Measurements from ENCODE around the gene EXOSC1.
A peak's percentile ranks its signal among the peaks of the same experiment; 100 is the strongest.
"Not testable (repeated sequence)": the region's sequence is repeated elsewhere in the genome, so short reads cannot be mapped to it uniquely, and the experiment has no call there.

Gene EXOSC1

GRCh38 chr10:97445722-97446639 is at the start of gene EXOSC1, which contains the start of gene ZDHHC16:
EXOSC1 (minus strand) TSS chr10:97446006; CDS start chr10:97445985, 21 bp downstream.
ZDHHC16 (plus strand) TSS chr10:97446175; CDS start chr10:97451676, 5,501 bp downstream.
- peak; percentile 99 for DNase-seq (ENCODE audit: low spot score)

GRCh38 chr10:97494863-97495506 is 49.2 kb upstream of the EXOSC1 start:
- DNase-seq (ENCODE audit: low spot score): no peak

- no peak for DNase-seq (ENCODE audit: low spot score)
Observed at GRCh38 chr10:97494151-97494550, 48.3 kb upstream of the EXOSC1 start.

GRCh38 chr10:97490592-97490991 is 44.8 kb upstream of the EXOSC1 start:
- no peak for DNase-seq (ENCODE audit: low spot score)

- DNase-seq (ENCODE audit: low spot score): no peak
Observed at GRCh38 chr10:97485647-97486281, 40.0 kb upstream of the EXOSC1 start.

- no peak for DNase-seq (ENCODE audit: low spot score)
Observed at GRCh38 chr10:97483921-97484320, 38.1 kb upstream of the EXOSC1 start.

- no peak for DNase-seq (ENCODE audit: low spot score)
Observed at GRCh38 chr10:97483506-97483905, 37.7 kb upstream of the EXOSC1 start.

GRCh38 chr10:97482381-97482780 is 36.6 kb upstream of the EXOSC1 start:
- DNase-seq (ENCODE audit: low spot score): no peak

GRCh38 chr10:97481071-97481470 is 35.3 kb upstream of the EXOSC1 start:
- no peak for DNase-seq (ENCODE audit: low spot score)

GRCh38 chr10:97479939-97480338 is 34.1 kb upstream of the EXOSC1 start:
- DNase-seq (ENCODE audit: low spot score): no peak

- not testable (repeated sequence) for DNase-seq (ENCODE audit: low spot score)
Observed at GRCh38 chr10:97479410-97479809, 33.6 kb upstream of the EXOSC1 start.

- DNase-seq (ENCODE audit: low spot score): no peak
Observed at GRCh38 chr10:97475936-97476594, 30.3 kb upstream of the EXOSC1 start.

GRCh38 chr10:97474918-97475317 is 29.1 kb upstream of the EXOSC1 start:
- no peak for DNase-seq (ENCODE audit: low spot score)

- not testable (repeated sequence) for DNase-seq (ENCODE audit: low spot score)
Observed at GRCh38 chr10:97468781-97469180, 23.0 kb upstream of the EXOSC1 start.

GRCh38 chr10:97468162-97468561 is 22.4 kb upstream of the EXOSC1 start:
- no peak for DNase-seq (ENCODE audit: low spot score)

GRCh38 chr10:97466755-97467154 is 20.9 kb upstream of the EXOSC1 start:
- no peak for DNase-seq (ENCODE audit: low spot score)

GRCh38 chr10:97465982-97466381 is 20.2 kb upstream of the EXOSC1 start:
- DNase-seq (ENCODE audit: low spot score): no peak

GRCh38 chr10:97464226-97464625 is 18.4 kb upstream of the EXOSC1 start:
- DNase-seq (ENCODE audit: low spot score): no peak

GRCh38 chr10:97463363-97464132 is 17.7 kb upstream of the EXOSC1 start:
- DNase-seq (ENCODE audit: low spot score): peak; percentile 67

GRCh38 chr10:97462309-97462708 is 16.5 kb upstream of the EXOSC1 start:
- DNase-seq (ENCODE audit: low spot score): no peak

- DNase-seq (ENCODE audit: low spot score): no peak
Observed at GRCh38 chr10:97459933-97460332, 14.1 kb upstream of the EXOSC1 start.

Measured in germinal center (tissue), 1 donor.